HG03064 (cell line): Measurements from ENCODE around the gene RNU7-1.

Experiments used
- ATAC-seq: cut with Tn5 transposase; IDR thresholded peaks from one replicate; pipeline ENCODE4 v1.9.1; 2021; ENCODE audit warnings: low read depth; ENCODE audit not compliant: unreplicated experiment

The RNU7-1 gene

GRCh38 chr12:6936636-6937480 is 6.8 kb upstream of the RNU7-1 start:
- ATAC-seq, result no peak

- ATAC-seq, result peak; percentile 82
Measured at GRCh38 chr12:6937481-6938352, 5.9 kb upstream of the RNU7-1 start.

- no peak for ATAC-seq
Measured at GRCh38 chr12:6938353-6939190, 5.0 kb upstream of the RNU7-1 start.

DNA sequence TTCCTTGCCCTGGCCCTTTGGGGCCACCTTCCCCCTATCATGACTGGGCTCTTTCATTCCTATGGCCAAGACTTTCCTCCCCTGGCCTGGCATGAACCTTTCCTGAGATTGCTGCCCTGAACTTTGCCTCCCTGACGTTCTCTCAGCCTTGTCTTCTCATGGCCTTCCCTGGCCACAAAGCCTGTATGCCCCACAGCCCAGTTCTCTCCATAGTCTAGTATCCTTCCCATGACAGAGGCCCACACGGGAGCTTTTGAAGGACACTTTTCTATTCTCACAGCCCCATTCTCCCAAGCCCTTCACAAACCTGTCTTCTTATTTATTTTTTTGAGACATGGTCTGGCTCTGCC is 4.5 kb upstream of the RNU7-1 start:
- ATAC-seq, result no peak

DNA sequence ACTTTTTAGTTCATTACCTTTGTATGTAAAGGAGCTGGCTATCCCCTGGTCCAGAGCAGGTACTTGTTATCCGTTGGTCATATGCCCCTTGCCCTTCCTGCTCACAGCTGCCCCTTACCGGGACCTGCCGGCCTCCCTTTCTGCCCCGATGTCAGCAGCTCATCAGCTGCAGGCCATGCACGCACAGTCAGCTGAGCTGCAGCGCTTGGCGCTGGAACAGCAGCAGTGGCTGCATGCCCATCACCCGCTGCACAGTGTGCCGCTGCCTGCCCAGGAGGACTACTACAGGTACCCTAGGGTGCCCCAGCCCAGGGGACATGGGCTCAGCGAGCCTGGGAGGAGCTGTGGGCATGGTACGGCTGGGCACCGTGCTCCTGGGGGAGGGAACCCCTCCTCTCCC is 2.3 kb upstream of the RNU7-1 start:
- no peak for ATAC-seq

DNA sequence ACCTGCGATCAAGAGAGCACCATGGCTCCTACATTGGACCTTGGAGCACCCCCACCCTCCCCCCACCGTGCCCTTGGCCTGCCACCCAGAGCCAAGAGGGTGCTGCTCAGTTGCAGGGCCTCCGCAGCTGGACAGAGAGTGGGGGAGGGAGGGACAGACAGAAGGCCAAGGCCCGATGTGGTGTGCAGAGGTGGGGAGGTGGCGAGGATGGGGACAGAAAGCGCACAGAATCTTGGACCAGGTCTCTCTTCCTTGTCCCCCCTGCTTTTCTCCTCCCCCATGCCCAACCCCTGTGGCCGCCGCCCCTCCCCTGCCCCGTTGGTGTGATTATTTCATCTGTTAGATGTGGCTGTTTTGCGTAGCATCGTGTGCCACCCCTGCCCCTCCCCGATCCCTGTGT is 1.8 kb upstream of the RNU7-1 start:
- ATAC-seq, result no peak

DNA sequence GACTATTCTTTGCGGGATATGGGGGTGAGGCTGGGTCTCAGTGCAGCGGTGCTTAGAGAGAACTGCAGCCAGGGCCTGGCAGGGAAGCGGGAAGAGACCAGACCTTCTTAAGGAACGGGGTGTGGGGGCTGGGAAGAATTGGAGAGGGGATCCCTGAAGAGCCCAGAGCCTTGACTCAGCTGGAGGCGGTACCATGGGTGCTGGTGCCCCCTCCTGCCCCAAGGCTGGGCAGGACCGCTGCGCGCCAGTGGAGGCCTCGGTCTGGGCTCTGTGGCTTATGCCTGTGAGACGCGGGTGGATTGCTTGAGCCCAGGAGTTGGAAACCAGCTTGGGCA is 1.3 kb upstream of the RNU7-1 start:
- ATAC-seq, result no peak

GRCh38 chr12:6943389-6943721 is 261 bp upstream of the RNU7-1 start:
- ATAC-seq, result no peak

GRCh38 chr12:6944381-6945186 is 968 bp downstream of the RNU7-1 start:
- ATAC-seq, result no peak

DNA sequence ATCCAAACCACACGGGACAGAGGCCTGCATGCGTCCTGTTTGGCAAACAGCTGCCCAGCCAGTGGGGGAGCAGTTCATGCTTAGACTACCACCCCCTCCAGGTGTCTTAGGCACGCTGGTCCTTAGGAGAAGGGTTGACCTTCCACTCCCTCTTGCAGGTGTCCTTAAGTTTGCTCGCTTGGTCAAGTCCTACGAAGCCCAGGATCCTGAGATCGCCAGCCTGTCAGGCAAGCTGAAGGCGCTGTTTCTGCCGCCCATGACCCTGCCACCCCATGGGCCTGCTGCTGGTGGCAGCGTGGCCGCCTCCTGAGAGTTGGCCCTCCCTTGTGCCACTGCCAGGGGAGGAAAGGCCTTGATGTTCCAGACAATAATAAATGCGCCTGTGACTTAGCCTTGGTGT is 2.0 kb downstream of the RNU7-1 start:
- no peak for ATAC-seq

DNA sequence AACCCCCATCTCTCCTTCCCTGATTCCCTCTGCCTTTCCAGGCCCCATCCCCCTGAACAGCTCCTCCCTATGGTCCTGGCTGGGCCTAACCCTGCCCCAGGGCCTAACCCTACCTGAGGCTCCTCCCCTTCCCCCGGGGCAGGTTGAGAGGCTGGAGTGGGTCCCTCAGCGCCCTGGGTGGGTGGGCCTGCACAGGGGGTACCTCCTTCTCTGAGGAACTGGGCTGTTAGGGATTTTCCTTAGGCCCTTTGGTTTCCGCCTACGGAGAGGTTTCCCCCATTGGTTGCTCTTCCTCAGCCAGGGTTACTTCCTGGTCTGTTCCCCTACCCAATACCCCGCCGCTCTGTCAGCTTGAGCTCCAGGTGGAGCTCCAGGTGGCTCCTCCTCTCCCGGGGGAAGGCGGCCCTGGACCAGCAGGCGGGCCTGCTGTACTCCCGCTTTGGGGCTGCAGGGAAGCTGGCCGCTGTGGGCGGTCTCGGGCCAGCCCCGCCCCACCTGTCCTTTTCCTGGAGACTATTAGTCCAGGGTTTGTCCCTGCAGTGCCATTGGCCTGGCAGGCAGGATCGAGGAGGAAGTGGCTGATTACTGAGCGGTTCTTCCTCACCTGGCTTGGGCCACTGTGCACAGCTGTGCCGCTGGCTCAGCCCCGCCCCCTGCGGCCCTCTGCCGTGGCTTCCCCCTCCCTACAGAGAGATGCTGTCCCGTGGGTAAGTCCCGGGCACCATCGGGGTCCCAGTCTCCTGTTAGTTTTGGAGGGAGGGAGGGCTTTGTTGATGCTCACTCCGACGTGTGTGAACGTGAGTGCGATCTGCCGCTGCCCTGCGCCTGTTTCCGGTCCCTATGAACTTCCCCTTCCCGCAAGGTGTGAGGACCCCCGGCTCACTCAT is 2.7 kb downstream of the RNU7-1 start:
- ATAC-seq, result no peak

GRCh38 chr12:6946920-6947374 is 3.3 kb downstream of the RNU7-1 start:
- ATAC-seq, result no peak

GRCh38 chr12:6947615-6948014 is 4.0 kb downstream of the RNU7-1 start:
- ATAC-seq, result no peak

GRCh38 chr12:6948873-6949594 is 5.4 kb downstream of the RNU7-1 start:
- ATAC-seq, result no peak

GRCh38 chr12:6950401-6950801 is 6.8 kb downstream of the RNU7-1 start:
- ATAC-seq, result no peak

GRCh38 chr12:6950811-6951540 is 7.4 kb downstream of the RNU7-1 start, which contains the start of gene PTPN6:
Gene PTPN6, plus strand, starts transcription at chr12:6951356. Its CDS starts 157 bp downstream, at chr12:6951513.
- no peak for ATAC-seq

- no peak for ATAC-seq
Measured at GRCh38 chr12:6951551-6952120, 8.0 kb downstream of the RNU7-1 start.
